Calu3 (cell line): ENCODE measurements around the gene PSMC3. TPM values are rescaled to one million over a fixed set of nuclear protein-coding genes. Genes with fewer than 3 reads are reported as not detected.

Source experiments
- BruUV-seq: library from RNA; stranded (reverse); fragments of 400-500 nt; replicated peaks from 2 replicates; lab custom pipeline; 2021; lab: Mats Ljungman, UMichigan
- CTCF ChIA-PET: fragments of 300-600 bp; sonication (Branson Sonifier 250); formaldehyde crosslinking; loops from one replicate; lab custom pipeline; 2022; ENCODE audit warnings: antibody characterized with exemption; lab: Charles Lee
- DNase-seq: peaks from one replicate; pipeline ENCODE4 v3.0.0; 2022
- H3K27ac Mint-ChIP-seq: one replicate; pipeline ENCODE4 v1.8.0; 2022; ENCODE audit warnings: mixed read lengths; ENCODE audit not compliant: unreplicated experiment
- H3K27me3 Mint-ChIP-seq: one replicate; pipeline ENCODE4 v1.8.0; 2022; ENCODE audit warnings: mixed read lengths; ENCODE audit not compliant: unreplicated experiment
- H3K36me3 Mint-ChIP-seq: one replicate; pipeline ENCODE4 v1.8.0; 2022; ENCODE audit warnings: mild to moderate bottlenecking, moderate library complexity, mixed read lengths; ENCODE audit not compliant: insufficient read depth, unreplicated experiment
- H3K4me1 Mint-ChIP-seq: one replicate; pipeline ENCODE4 v1.8.0; 2022; ENCODE audit warnings: mild to moderate bottlenecking, low read depth, mixed read lengths; ENCODE audit not compliant: unreplicated experiment
- H3K4me3 Mint-ChIP-seq: one replicate; pipeline ENCODE4 v1.8.0; 2022; ENCODE audit warnings: mild to moderate bottlenecking, low read depth, moderate library complexity, mixed read lengths; ENCODE audit not compliant: unreplicated experiment
- H3K9me3 Mint-ChIP-seq: one replicate; pipeline ENCODE4 v1.8.0; 2022; ENCODE audit warnings: low read depth, mixed read lengths; ENCODE audit not compliant: unreplicated experiment
- CTCF ChIP-seq: fragments of 200-600 bp; IDR thresholded peaks from one replicate; pipeline ENCODE4 v1.8.0; 2022; ENCODE audit warnings: antibody characterized with exemption; ENCODE audit not compliant: unreplicated experiment
- intact Hi-C: fragments of 100-400 bp; cut with micrococcal nuclease; formaldehyde crosslinking; loops from one replicate; pipeline ENCODE4 v1.10.0; 2022; ENCODE audit not compliant: unreplicated experiment
- total RNA-seq: library from RNA; stranded (reverse); gene quantifications from 2 replicates; pipeline ENCODE4 v1.2.3, GENCODE V29; 2022

PSMC3 gene
- total RNA-seq, 1 experiment from 2014 or later = 173 TPM

- TF ChIP-seq CTCF = no peak
- no TSS peak for BruUV-seq
- no peak overlapping the region for H3K4me3 Mint-ChIP-seq
- H3K27ac Mint-ChIP-seq = no peak overlapping the region
- CTCF ChIA-PET = no interaction called here
- no peaks in the 10 kb centered on the region for H3K4me1 Mint-ChIP-seq
- intact Hi-C loops = no loop called here
- no peaks in the 10 kb centered on the region for H3K36me3 Mint-ChIP-seq
- H3K27me3 Mint-ChIP-seq = peaks cover 6% of the 10 kb centered on the region
- no peaks in the 10 kb centered on the region for H3K9me3 Mint-ChIP-seq
- DNase-seq = no peak
These were observed 30.8 kb downstream of the PSMC3 start for GRCh38 chr11:47395223-47396048.

GRCh38 chr11:47394322-47395222 is 31.7 kb downstream of the PSMC3 start:
- no peaks in the 10 kb centered on the region for H3K36me3 Mint-ChIP-seq
- H3K9me3 Mint-ChIP-seq = no peaks in the 10 kb centered on the region
- DNase-seq = no peak
- peaks cover 2% of the 10 kb centered on the region for H3K27me3 Mint-ChIP-seq
- no peak overlapping the region for H3K27ac Mint-ChIP-seq
- intact Hi-C loops = no loop called here
- CTCF ChIA-PET = no interaction called here
- H3K4me1 Mint-ChIP-seq = no peaks in the 10 kb centered on the region
- BruUV-seq = no TSS peak
- H3K4me3 Mint-ChIP-seq = no peak overlapping the region
- no peak for TF ChIP-seq CTCF

- Mint-ChIP-seq H3K27ac (no peak overlapping the region), H3K4me1 (no peaks in the 10 kb centered on the region), H3K4me3 (no peak overlapping the region), H3K27me3 (peaks cover 8% of the 10 kb centered on the region), H3K36me3 (no peaks in the 10 kb centered on the region), H3K9me3 (no peaks in the 10 kb centered on the region)
- DNase-seq = no peak
- BruUV-seq = no TSS peak
- CTCF ChIA-PET = no interaction called here
- intact Hi-C loops = no loop called here
- no peak for TF ChIP-seq CTCF
These were observed 32.3 kb downstream of the PSMC3 start for GRCh38 chr11:47394050-47394321.

- H3K27me3 Mint-ChIP-seq = peaks cover 8% of the 10 kb centered on the region
- no peaks in the 10 kb centered on the region for H3K36me3 Mint-ChIP-seq
- TF ChIP-seq CTCF = no peak
- intact Hi-C loops = no loop called here
- no peak for DNase-seq
- H3K27ac Mint-ChIP-seq = no peak overlapping the region
- H3K4me3 Mint-ChIP-seq = no peak overlapping the region
- H3K4me1 Mint-ChIP-seq = no peaks in the 10 kb centered on the region
- no peaks in the 10 kb centered on the region for H3K9me3 Mint-ChIP-seq
- no TSS peak for BruUV-seq
- CTCF ChIA-PET = no interaction called here
These were observed 32.8 kb downstream of the PSMC3 start for GRCh38 chr11:47393163-47394049.
